Fibroblast of mammary gland (primary cell): ENCODE data around the gene CSNK2A1.

Experiments
- DNase-seq: peaks from one replicate; pipeline ENCODE4 v3.0.0-alpha.2; 2010; ENCODE audit warnings: low read depth
- H3K4me3 ChIP-seq: 2 replicates; pipeline ENCODE4 v1.5.1; 2011; ENCODE audit warnings: low read depth, mild to moderate bottlenecking, low read length, moderate library complexity; ENCODE audit not compliant: control insufficient read depth
- CTCF ChIP-seq: conservative IDR thresholded peaks from 2 replicates; pipeline ENCODE4 v1.5.1; 2011; ENCODE audit warnings: low read depth, low read length, inconsistent platforms; ENCODE audit not compliant: control insufficient read depth, insufficient read depth

CSNK2A1 gene

DNA sequence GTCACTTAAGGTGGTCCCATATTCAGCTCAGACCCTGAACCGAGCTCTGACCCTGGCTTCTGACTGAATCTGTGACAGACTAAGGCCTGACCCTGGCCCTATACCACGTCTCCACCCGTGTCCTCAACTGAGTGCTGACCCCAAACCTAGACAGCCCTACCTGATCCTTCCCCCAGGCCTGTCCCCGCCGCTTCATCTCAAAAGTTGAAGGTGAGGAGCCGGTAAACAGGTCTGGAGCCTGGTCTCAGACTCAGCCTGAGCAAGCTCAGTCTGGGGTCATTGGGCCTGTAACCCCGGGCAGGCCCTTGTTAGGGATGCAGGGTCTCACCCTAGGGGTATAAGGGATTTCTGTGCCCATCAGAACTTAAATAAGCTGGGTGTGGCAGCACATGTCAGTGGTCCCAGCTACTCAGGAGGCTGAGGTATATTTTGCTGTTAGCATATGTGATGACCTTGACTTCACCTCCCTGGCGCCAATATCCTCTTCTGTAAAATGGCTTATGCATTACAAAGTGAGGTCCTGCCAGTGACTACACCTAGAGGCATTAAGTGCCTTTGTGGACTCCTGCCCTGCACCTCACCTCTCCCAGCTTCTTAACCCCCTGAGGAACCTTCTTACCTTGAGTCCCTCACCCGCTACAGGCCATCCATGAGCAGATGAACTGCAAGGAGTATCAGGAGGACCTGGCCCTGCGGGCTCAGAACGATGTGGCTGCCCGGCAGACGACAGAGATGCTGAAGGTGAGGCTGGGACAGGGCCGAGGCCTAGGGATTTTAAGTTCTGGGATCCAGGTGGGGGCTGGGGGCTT is 115.5 kb downstream of the CSNK2A1 start:
- no peak for DNase-seq
- TF ChIP-seq CTCF = no peak
- H3K4me3 ChIP-seq = no peak overlapping the region

DNA sequence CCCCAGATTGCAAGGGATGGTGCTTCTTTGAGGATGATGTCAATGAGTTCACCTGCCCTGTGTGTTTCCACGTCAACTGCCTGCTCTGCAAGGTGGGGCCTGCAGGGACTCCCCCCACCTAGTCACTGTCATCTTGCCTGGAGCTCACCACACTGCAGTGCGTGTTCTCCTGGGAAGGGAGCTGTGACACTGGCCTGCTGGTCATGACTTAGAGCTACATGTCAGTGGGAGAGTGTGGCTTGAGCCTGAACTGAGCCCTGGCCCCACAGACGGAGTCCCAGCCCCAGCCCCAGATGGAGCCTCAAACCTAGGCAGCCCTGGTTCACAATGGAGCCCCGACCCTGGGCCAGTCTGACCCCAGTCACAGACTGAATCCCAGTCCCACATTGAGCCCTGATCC is 116.2 kb downstream of the CSNK2A1 start:
- H3K4me3 ChIP-seq = no peak overlapping the region
- no peak for TF ChIP-seq CTCF
- no peak for DNase-seq

DNA sequence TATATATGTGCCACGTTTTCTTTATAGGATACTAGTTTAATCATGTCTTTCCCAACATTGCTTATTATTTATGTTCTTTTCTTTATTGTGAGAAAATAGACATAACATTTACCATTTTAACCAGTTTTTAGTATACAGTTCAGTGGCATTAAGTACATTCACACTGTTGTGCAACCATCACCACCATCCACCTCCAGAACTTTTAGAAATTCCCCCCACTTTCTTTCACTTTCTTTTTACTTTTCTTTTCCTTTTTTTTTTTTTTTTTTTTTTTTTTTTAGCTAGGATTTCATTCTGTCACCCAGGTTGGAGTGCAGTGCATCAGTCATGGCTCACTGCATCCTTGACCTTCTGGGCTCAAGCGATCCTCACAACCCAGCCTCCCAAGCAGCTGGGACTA is 117.0 kb downstream of the CSNK2A1 start:
- DNase-seq = no peak
- no peak for TF ChIP-seq CTCF
- H3K4me3 ChIP-seq = no peak overlapping the region
